Stomach (tissue), 9 donors: ENCODE results near the gene RAD9A. TPM values are rescaled to one million over a fixed set of nuclear protein-coding genes. Genes with fewer than 3 reads are reported as not detected.

ENCODE experiments used
- DNase-seq, 2 donors: peaks; one replicate each; pipeline versions ENCODE4 v3.0.0 to v3.0.0-alpha.2; 2013 to 2019
- H3K27ac ChIP-seq, 5 donors: fragments of 200-600 bp in 4 of 5; sonication (generic) in 4 of 5; one replicate each; pipeline ENCODE4 v1.5.1; 2013 to 2019; ENCODE audit warnings: mild to moderate bottlenecking in 1 of 5, moderate library complexity in 1 of 5
- H3K27me3 ChIP-seq, 3 donors: fragments of 200-600 bp; sonication (generic); one replicate each; pipeline ENCODE4 v1.5.1; 2017 to 2019; ENCODE audit warnings: mixed run types in 1 of 3
- H3K36me3 ChIP-seq, 4 donors: fragments of 200-600 bp; sonication (generic); 1 replicate in 3 of 4; 2 replicates in 1 of 4; pipeline ENCODE4 v1.5.1; 2016 to 2019
- H3K4me1 ChIP-seq, 4 donors: fragments of 200-600 bp; sonication (generic); one replicate each; pipeline ENCODE4 v1.5.1; 2016 to 2019
- H3K4me3 ChIP-seq, 4 donors: fragments of 200-600 bp; sonication (generic) in 3 of 4; one replicate each; pipeline ENCODE4 v1.5.1; 2016 to 2019; ENCODE audit warnings: mild to moderate bottlenecking in 1 of 4
- H3K9me3 ChIP-seq, 4 donors: fragments of 200-600 bp; sonication (generic); one replicate each; pipeline ENCODE4 v1.5.1; 2016 to 2019
- CTCF ChIP-seq, 7 experiments: fragments of 450-650 bp in 4 of 7; fragments of 200-600 bp in 3 of 7; sonication (generic) in 3 of 7; IDR thresholded peaks; one replicate each; pipeline ENCODE4 v1.5.1; 2016 to 2019; ENCODE audit warnings: antibody characterized with exemption in 7 of 7, control low read depth in 2 of 7, mild to moderate bottlenecking in 1 of 7
- EP300 ChIP-seq: sonication (generic); formaldehyde crosslinking; IDR thresholded peaks from one replicate; pipeline ENCODE4 v1.6.1; 2017; ENCODE audit warnings: antibody characterized with exemption
- POLR2A ChIP-seq, 4 donors: fragments of 450-650 bp; IDR thresholded peaks; one replicate each; pipeline ENCODE4 v1.6.1; 2016; ENCODE audit warnings: antibody characterized with exemption in 4 of 4, control low read depth in 2 of 4, mild to moderate bottlenecking in 1 of 4, moderate library complexity in 1 of 4
- POLR2AphosphoS5 ChIP-seq, 3 donors: sonication (generic); formaldehyde crosslinking; IDR thresholded peaks; one replicate each; pipeline ENCODE4 v1.6.1; 2016; ENCODE audit warnings: antibody characterized with exemption in 3 of 3
- WGBS, 5 donors: extraction: QIAGEN DNeasy Blood & Tissue Kit in 3 of 5; methylation state at CpG; one replicate each; pipeline versions ENCODE4 v1.1.5 to v1.1.7; 2013 to 2018; 5-methylcytosine and 5-hydroxymethylcytosine counted together
- intact Hi-C: fragments of 100-400 bp; cut with DNase I; formaldehyde crosslinking; loops from one replicate; pipeline ENCODE4 v1.15.1; 2023; ENCODE audit warnings: low total_unique reads
- polyA plus RNA-seq, 3 donors: library from polyadenylated mRNA; stranded (reverse); fragments of 200-250 nt; gene quantifications; one replicate each; pipeline ENCODE4 v1.2.3, GENCODE V29; 2013
- total RNA-seq, 5 donors: library from RNA; depleted of rRNA; stranded (reverse); fragments of >200 nt; gene quantifications; one replicate each; pipeline versions ENCODE4 v1.1.0 to v1.2.3, GENCODE V29; 2014 to 2016
- donor health status: healthy with polysubstance abuse.
- donor health status: Bipolar disorder and iron deficiency.
- donor health status: healthy.

Gene RAD9A
- total and polyA plus RNA-seq, 8 donors, result 7.0 to 88.9 (median 28.7) TPM

GRCh38 chr11:67374571-67375281 lies 17.1 kb upstream of the RAD9A start:
- DNase-seq, result peak in 1 of 2 donors; percentile 34
- H3K9me3 ChIP-seq, result no peaks in the 10 kb centered on the region
- H3K4me3 ChIP-seq, result peak overlapping the region in 2 of 4 donors; percentile 66 to 77
- H3K4me1 ChIP-seq, result peaks cover 37 to 62% (median 53%) of the 10 kb centered on the region in 4 donors
- WGBS, 5 donors, result 19 to 36% (median 26%) methylated on average over 5 to 9 of the region's 9 CpGs
- intact Hi-C loops, result no loop called here
- no peaks in the 10 kb centered on the region for H3K36me3 ChIP-seq
- H3K27ac ChIP-seq, result peak overlapping the region; percentile 72 to 99 (median 97)
- no peaks in the 10 kb centered on the region for H3K27me3 ChIP-seq
- no peak for TF ChIP-seq CTCF (IDR thresholded peaks at IDR 0.05)
- TF ChIP-seq POLR2A (IDR thresholded peaks at IDR 0.05), result no peak
- TF ChIP-seq POLR2AphosphoS5 (IDR thresholded peaks at IDR 0.05), result no peak
- no peak for TF ChIP-seq EP300

- 60 to 75% (median 68%) methylated on average over 15 of the region's 15 CpGs for WGBS, 5 donors
- peak overlapping the region in 3 of 5 donors; percentile 13 to 98 (median 33) for H3K27ac ChIP-seq
- no peaks in the 10 kb centered on the region for H3K27me3 ChIP-seq
- DNase-seq, result peak in 1 of 2 donors; percentile 24
- H3K9me3 ChIP-seq, result no peaks in the 10 kb centered on the region
- TF ChIP-seq POLR2AphosphoS5 (IDR thresholded peaks at IDR 0.05), result no peak
- TF ChIP-seq EP300, result no peak
- TF ChIP-seq CTCF (IDR thresholded peaks at IDR 0.05), result no peak
- TF ChIP-seq POLR2A (IDR thresholded peaks at IDR 0.05), result no peak
- H3K36me3 ChIP-seq, result no peaks in the 10 kb centered on the region
- H3K4me1 ChIP-seq, result peaks cover 36 to 56% (median 46%) of the 10 kb centered on the region in 4 donors
- intact Hi-C loops, result no loop called here
- H3K4me3 ChIP-seq, result no peak overlapping the region
Measured at GRCh38 chr11:67375320-67376055, 16.3 kb upstream of the RAD9A start.

- H3K36me3 ChIP-seq, result no peaks in the 10 kb centered on the region
- H3K4me1 ChIP-seq, result peaks cover 29 to 56% (median 38%) of the 10 kb centered on the region in 4 donors
- H3K9me3 ChIP-seq, result no peaks in the 10 kb centered on the region
- intact Hi-C loops, result no loop called here
- H3K27ac ChIP-seq, result peak overlapping the region in 1 of 5 donors; percentile 13
- no peak for TF ChIP-seq CTCF (IDR thresholded peaks at IDR 0.05)
- TF ChIP-seq POLR2A (IDR thresholded peaks at IDR 0.05), result no peak
- TF ChIP-seq EP300, result no peak
- no peak for TF ChIP-seq POLR2AphosphoS5 (IDR thresholded peaks at IDR 0.05)
- no peak overlapping the region for H3K4me3 ChIP-seq
- no peaks in the 10 kb centered on the region for H3K27me3 ChIP-seq
- DNase-seq, result no peak
- 81 to 85% (median 82%) methylated on average over 6 to 7 of the region's 7 CpGs for WGBS, 5 donors
Measured at GRCh38 chr11:67376063-67376820, 15.5 kb upstream of the RAD9A start.
